ENCODE measurements around the gene LITAF.

Gene LITAF

GRCh38 chr16:11536104-11536866 lies 50.4 kb downstream of the LITAF start:
- no peak overlapping the region for H3K4me3 ChIP-seq (ENCODE audit: low read depth in 1 of 2, low read length in 2 of 2)
- H3K27me3 ChIP-seq (ENCODE audit: insufficient read depth, low read length, poor library complexity): no peaks in the 10 kb centered on the region
- H3K79me2 ChIP-seq (ENCODE audit: insufficient read depth, low read length): no peaks in the 10 kb centered on the region
- no peaks in the 10 kb centered on the region for H3K4me1 ChIP-seq (ENCODE audit: insufficient read depth, low read length)
- no peak overlapping the region for H3K27ac ChIP-seq (ENCODE audit: low read length)
- no peaks in the 10 kb centered on the region for H3K9me3 ChIP-seq (ENCODE audit: insufficient read depth, low read length, severe bottlenecking)
- no peak overlapping the region for H2AFZ ChIP-seq (ENCODE audit: low read depth, low read length)
- H3K4me2 ChIP-seq (ENCODE audit: insufficient read depth, low read length): no peak overlapping the region
- DNase-seq (no peak), ATAC-seq (ENCODE audit: insufficient read depth, low read depth) (no peak)
- no peak overlapping the region for H3K9ac ChIP-seq (ENCODE audit: low read depth, low read length)
- H4K20me1 ChIP-seq (ENCODE audit: insufficient read depth, low read length): no peaks in the 10 kb centered on the region
- no peaks in the 10 kb centered on the region for H3K36me3 ChIP-seq (ENCODE audit: insufficient read depth, low read length)
- no peak for TF ChIP-seq EZH2 (IDR thresholded peaks at IDR 0.05; ENCODE audit: borderline replicate concordance, low read depth, low read length, severe bottlenecking)
- TF ChIP-seq CTCF (IDR thresholded peaks at IDR 0.05; ENCODE audit: borderline replicate concordance, extremely low read depth, low read length, poor library complexity, severe bottlenecking): no peak

- Histone ChIP-seq H3K27ac (ENCODE audit: low read length) (no peak overlapping the region), H3K4me2 (ENCODE audit: insufficient read depth, low read length) (no peak overlapping the region), H3K9me3 (ENCODE audit: insufficient read depth, low read length, severe bottlenecking) (no peaks in the 10 kb centered on the region), H3K36me3 (ENCODE audit: insufficient read depth, low read length) (no peaks in the 10 kb centered on the region), H3K9ac (ENCODE audit: low read depth, low read length) (no peak overlapping the region), H3K4me1 (ENCODE audit: insufficient read depth, low read length) (no peaks in the 10 kb centered on the region), H2AFZ (ENCODE audit: low read depth, low read length) (no peak overlapping the region), H3K27me3 (ENCODE audit: insufficient read depth, low read length, poor library complexity) (no peaks in the 10 kb centered on the region), H3K4me3 (ENCODE audit: low read depth in 1 of 2, low read length in 2 of 2) (no peak overlapping the region), H4K20me1 (ENCODE audit: insufficient read depth, low read length) (no peaks in the 10 kb centered on the region), H3K79me2 (ENCODE audit: insufficient read depth, low read length) (no peaks in the 10 kb centered on the region)
- TF ChIP-seq CTCF (IDR thresholded peaks at IDR 0.05; ENCODE audit: borderline replicate concordance, extremely low read depth, low read length, poor library complexity, severe bottlenecking): no peak
- no peak for TF ChIP-seq EZH2 (IDR thresholded peaks at IDR 0.05; ENCODE audit: borderline replicate concordance, low read depth, low read length, severe bottlenecking)
- no peak for ATAC-seq (ENCODE audit: insufficient read depth, low read depth)
- no peak for DNase-seq
These were observed 51.2 kb downstream of the LITAF start for GRCh38 chr16:11535494-11535893.

GRCh38 chr16:11534262-11534661 lies 52.5 kb downstream of the LITAF start:
- no peak overlapping the region for H3K27ac ChIP-seq (ENCODE audit: low read length)
- no peak for TF ChIP-seq CTCF (IDR thresholded peaks at IDR 0.05; ENCODE audit: borderline replicate concordance, extremely low read depth, low read length, poor library complexity, severe bottlenecking)
- no peaks in the 10 kb centered on the region for H4K20me1 ChIP-seq (ENCODE audit: insufficient read depth, low read length)
- H3K4me3 ChIP-seq (ENCODE audit: low read depth in 1 of 2, low read length in 2 of 2): no peak overlapping the region
- no peak overlapping the region for H3K9ac ChIP-seq (ENCODE audit: low read depth, low read length)
- ATAC-seq (ENCODE audit: insufficient read depth, low read depth): no peak
- no peaks in the 10 kb centered on the region for H3K36me3 ChIP-seq (ENCODE audit: insufficient read depth, low read length)
- H3K27me3 ChIP-seq (ENCODE audit: insufficient read depth, low read length, poor library complexity): no peaks in the 10 kb centered on the region
- no peaks in the 10 kb centered on the region for H3K79me2 ChIP-seq (ENCODE audit: insufficient read depth, low read length)
- H3K9me3 ChIP-seq (ENCODE audit: insufficient read depth, low read length, severe bottlenecking): no peaks in the 10 kb centered on the region
- no peak overlapping the region for H2AFZ ChIP-seq (ENCODE audit: low read depth, low read length)
- no peak overlapping the region for H3K4me2 ChIP-seq (ENCODE audit: insufficient read depth, low read length)
- no peak for DNase-seq
- H3K4me1 ChIP-seq (ENCODE audit: insufficient read depth, low read length): no peaks in the 10 kb centered on the region

Data from DND-41 (cell line).